CD4-positive, alpha-beta T cell treated with Interferon gamma for 1 hour (primary cell): ENCODE measurements around the gene GPX2.

Source experiments
- DNase-seq: peaks from one replicate; pipeline ENCODE4 v3.0.0-alpha.2; 2020

Gene GPX2

DNA sequence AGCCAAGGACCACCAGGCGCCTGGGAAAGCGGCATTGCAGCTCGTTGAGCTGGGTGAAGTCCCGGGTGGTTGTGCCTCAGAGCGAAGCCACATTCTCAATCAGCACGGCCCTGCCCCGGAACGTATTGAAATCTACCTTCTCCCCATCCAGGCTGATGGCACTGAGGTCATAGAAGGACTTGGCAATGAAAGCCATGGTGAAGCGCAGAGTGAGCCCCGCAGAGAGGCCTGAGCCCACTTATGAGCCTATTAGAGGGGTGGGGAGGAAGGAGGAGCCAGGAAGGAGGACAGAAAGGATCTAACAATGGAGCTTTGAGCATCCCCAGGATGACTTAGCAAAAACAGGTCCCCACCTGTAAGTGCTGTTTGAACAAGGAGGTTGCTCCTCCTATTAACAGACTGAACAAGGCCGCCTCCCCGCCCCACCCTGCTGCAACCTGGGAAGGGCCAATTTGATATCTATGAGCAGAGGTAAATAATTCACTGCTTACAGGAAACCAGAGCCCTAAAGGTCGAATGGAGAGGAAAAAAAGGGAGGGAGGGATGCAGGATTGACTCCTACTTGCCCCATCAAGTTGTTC is at the start of gene GPX2:
GPX2 (minus strand) TSS at position 215 of the 581 bp plus-strand sequence; CDS start at position 196, 19 bp downstream.
- no peak for DNase-seq

DNA sequence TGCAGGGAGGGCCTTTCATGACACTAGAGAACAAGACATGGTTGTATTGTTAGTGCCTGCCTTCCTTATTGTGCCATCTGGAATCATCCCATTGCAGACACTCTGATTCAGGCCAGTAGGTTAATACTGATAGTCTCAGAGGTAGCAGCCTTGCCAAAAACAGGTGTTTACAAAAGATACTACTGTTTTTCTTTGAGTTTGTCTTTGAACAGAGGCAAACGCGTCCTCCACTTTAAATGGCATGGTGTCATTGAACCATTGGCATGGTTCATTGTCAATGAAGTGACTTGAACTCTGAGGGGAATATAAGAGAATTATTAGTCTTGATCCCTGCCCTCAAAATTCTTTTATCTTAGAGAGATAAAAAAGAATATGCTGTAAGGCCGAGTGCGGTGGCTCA is 48.4 kb upstream of the GPX2 start:
- no peak for DNase-seq

- DNase-seq: no peak
These were observed 47.8 kb upstream of the GPX2 start for GRCh38 chr14:64990296-64990695.

DNA sequence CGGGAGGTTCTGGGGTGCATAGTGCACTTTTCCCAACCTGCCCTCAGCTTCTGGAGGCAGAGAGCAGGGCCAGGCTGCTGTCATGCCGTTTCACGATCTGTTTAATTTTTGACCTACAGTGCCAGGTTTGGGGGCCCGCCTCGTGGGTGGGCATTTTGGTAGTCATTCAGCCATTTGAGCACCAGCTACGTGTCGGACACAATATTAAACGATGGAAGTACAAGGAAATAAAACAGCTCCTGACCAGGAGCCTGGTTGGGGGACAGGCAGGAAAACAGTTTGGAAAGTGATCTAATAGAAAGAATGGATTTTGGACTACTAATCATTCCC is 44.9 kb upstream of the GPX2 start:
- no peak for DNase-seq

DNA sequence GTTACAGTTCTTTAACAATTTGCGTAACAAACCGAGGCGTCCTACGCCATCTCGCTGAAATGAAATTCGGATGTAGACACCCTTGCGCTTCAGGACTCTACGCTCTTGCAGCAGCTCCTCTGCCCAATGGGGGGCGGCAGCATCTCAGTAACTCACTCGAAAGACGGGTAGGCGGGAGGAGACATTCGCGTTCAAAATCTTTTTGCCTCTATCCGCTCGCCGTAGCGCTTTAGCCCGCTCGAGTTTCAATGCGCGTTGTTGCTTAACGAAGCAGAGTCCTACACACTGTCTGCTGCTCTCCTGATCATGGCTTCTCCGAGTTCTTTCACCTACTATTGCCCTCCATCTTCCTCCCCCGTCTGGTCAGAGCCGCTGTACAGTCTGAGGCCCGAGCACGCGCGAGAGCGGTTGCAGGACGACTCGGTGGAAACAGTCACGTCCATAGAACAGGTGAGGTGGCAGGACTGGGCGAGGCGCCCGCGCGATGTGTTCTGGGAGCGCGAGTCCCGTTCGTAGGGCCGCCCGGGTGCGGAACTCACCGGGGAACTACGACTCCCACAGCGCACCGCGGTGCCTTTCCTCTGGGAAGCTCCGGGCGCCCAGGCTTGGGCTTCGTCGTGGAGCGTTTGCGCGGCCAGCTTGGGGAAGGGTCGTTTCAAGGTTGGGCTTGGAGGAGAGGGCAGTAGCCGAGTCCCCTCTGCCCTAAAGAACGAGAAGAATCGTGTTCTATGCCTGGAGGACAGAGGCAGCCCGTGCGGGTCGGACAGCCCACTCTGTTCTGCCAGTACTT is 44.3 kb upstream of the GPX2 start, which contains the start of gene FNTB:
FNTB (plus strand) TSS at position 248 of the 790 bp plus-strand sequence; CDS start at position 307, 59 bp downstream.
- DNase-seq: peak; percentile 92

DNA sequence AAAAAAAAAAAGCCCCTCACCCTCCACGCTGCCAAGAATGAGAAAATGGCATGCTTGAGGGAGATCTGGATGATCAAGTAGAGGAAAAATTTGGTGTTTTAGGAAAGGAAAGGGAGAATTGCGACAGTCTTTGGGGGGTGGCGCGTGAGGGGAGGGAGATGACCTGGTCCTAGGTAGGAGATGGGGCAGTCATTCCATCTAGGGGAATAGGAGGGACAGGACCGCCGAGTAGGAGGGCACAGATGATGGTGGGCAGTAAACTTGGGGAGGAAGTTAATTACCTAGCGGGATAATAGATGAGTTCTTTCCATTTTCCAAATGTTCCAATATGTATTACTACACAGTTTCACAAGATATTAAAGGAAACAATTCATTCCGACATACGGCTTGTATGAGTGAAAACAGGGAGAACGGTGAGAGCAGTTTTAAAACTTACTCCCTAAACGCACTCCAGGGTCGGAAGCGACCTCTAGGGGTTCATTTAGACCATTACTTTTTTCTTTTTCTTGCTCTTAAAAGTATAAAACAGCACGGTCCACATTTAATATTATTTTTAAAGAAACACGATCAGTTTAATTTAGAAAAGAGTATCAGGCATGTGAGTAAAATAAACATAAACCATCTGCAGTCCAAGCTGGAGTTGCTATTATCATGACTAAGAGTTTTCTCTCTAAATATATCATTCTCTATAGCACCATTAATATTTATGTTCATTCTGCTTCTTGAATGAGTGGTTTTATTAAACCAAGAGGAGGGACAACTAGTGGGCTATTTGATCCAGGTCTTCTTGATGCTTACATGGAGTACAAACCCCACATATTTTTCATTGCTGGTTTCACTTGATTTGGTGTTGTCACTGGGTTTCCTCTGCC is 41.1 kb upstream of the GPX2 start:
- peak; percentile 30 for DNase-seq

DNA sequence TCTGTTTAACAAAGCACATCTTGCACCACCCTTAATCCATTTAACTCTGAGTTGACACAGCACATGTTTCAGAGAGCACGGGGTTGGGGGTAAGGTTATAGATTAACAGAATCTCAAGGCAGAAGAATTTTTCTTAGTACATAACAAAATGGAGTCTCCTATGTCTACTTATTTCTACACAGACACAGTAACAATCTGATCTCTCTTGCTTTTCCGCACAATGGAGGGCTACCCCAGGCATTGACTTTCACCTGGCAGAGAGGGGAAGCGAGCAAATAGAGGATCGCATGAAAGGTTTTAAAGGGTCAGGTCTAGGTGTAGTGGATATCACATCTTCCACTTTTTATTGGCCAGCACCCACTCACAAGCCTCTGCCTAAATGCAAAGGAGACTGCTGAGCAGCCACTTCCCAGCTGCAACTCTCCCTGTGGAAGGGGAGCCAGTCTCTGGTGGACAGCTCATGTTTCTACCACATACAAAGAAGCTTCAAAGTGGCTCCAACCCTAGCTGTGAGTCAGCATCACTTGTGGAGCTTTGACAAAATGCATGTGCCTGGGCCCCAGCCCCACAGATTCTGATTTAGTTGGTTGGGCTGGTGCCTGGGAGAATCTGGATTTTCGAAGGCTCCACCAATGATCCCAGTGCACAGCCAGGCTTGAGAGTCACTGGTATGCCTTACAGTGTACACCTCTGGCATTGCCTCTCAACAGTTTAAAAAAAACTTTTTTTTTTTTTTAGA is 37.0 kb upstream of the GPX2 start:
- no peak for DNase-seq

- DNase-seq: no peak
These were observed 32.0 kb upstream of the GPX2 start for GRCh38 chr14:64974563-64974962.

DNA sequence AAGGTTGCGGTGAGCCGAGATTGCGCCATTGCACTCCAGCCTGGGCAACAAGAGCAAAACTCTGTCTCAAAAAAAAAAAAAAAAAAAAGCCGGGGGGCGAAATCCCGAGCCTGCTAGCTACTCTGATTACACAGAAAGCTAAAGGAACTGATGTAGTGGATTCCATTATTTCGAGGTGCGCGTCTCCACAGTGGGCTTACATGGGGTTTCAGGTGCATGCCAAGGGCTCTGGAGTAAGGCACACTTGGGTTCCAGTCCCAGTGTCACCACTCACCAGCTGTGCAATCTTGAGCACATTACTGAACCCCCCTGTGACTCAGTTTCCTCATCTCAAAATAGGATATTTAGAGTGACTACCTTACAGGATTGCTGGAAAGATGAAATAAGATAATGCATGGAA is 31.3 kb upstream of the GPX2 start:
- DNase-seq: no peak

GRCh38 chr14:64973026-64973442 is 30.5 kb upstream of the GPX2 start:
- no peak for DNase-seq

DNA sequence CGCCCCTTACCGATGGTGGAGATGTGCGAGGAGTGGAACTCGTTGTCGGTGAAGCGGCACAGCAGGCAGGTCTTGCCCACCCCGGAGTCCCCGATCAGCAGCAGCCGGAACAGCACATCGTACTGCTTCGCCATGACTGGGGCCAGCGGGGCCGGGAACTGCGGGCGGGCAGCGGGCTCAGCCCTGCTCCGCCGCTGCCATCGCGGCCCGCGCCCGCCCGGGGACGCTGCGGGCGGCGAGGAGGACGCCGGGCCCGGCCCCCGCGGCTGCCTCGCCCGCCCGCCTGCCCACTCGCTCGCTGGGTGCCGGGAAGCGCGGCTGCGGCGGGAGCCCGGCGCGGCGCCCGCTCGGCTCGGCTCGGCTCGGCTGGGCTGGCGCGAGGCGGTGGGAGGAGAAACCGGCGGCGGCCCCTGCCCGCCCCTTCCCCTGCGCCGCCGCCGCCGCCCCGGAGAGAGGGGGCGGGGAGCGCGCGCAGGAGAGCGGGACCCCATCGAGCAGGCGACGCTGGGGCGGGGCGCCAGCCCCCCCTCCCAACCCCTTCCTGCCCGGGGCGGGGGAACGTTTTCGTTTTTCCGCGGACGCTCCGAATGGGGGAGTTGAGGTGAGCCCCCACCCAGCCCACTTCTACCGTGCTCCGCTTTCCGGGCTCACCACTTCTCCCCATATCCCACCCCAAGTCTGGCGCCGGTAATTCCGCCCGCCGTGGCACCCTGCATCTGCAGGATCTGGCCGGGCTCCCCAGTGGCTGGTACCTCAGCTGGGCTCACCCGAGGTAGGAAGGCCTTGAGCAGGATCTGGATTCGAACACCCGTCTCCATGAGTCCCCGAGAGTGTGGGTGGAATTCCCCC is 29.6 kb upstream of the GPX2 start, which contains the start of gene RAB15:
RAB15 (minus strand) TSS at position 394 of the 849 bp plus-strand sequence; CDS start at position 134, 260 bp downstream.
- peak; percentile 24 for DNase-seq

DNA sequence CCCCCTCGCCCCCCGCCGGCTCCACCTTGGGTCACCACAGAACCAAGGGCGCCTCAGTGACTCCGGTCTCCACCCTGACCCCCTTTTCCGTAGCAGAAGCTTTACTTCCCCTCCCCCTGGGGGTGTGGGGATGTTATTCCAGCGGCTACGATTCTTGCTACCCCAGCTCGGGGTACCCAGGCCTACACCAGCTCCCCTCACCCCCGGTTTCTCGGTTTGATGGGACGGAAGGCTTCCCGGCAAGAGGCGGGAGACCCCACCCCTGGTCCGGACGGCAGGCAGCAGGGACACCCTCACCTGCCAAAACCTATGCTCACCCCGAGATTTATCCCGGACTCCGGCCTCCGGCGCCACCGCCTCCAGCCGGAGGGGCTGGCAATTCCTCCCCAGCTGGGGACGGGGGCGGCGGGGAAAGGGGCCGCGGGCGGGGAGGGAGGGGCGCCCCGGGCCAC is 29.0 kb upstream of the GPX2 start:
- no peak for DNase-seq

GRCh38 chr14:64970776-64971477 is 28.4 kb upstream of the GPX2 start:
- DNase-seq: no peak

- DNase-seq: no peak
These were observed 27.5 kb upstream of the GPX2 start for GRCh38 chr14:64970041-64970440.

- no peak for DNase-seq
These were observed 26.1 kb upstream of the GPX2 start for GRCh38 chr14:64968651-64969050.

DNA sequence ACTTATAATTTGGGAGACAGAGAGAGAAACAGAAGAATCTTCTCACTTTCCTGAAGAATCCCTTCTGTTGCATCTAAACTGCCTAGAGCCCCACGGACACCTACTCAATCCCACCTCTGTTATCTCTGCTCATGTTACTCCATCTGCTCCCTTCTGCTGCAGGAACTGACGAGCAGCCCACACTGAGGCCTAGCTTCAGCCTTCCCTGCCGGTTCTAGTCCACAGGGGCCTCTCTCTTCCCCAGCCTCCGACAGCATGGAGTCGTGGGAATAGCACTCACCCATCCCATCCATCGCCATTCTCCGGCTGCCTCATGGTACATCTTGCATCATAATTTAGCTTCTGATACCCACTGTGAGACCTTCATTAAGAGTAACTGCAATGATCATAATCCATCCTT is 25.6 kb upstream of the GPX2 start:
- DNase-seq: no peak

- DNase-seq: no peak
These were observed 24.4 kb upstream of the GPX2 start for GRCh38 chr14:64966976-64967375.

DNA sequence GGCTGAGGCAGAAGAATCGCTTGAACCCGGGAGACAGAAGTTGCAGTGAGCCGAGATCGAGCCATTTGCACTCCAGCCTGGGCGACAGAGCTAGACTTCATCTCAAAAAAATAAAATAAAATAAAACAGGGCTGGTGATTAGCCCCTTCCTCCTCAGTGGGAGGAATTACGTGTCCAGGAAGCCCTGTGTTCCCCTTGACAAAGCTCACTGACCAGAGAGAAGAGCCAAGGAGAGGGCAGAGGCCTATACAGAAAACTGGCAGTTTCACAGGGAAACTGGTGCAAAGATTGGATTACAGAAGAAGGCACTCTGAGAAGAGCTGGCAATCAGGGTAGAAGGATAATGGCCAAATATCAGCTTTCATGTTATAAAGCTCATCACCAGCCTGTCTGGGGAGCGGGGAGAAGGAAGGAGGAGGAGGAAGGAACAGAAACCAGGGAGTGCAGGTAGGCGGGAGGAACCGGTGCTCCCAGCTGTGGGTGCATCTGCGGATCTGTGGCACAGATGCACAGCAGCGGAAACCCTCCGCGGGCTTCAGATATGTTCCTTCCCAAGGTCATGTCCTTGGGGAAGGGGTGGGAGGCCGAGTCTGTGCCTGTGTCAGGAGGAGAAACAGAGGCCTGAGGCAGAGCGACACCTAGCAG is 22.9 kb upstream of the GPX2 start:
- no peak for DNase-seq

DNA sequence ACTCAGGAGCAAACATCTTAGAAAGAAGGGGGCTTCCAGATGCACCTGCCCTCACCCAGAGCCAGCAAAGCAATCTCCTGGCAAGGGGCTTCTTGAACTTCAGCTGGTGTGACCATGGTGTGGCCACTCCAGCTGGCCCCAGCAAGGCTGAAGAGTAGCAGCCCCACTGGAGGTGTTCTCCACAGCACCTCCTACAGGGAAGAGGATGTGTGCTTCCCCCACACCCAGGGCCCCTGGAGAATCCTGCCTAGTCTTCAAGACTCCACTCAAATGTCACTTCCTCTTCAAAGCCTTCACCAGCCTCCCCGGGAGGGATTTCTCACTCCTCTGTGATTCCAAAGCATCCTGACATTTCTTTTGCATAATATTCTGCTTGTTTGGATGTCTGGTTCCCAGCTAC is 21.1 kb upstream of the GPX2 start:
- no peak for DNase-seq

- DNase-seq: no peak
These were observed 18.3 kb upstream of the GPX2 start for GRCh38 chr14:64960762-64961276.
